ENCODE measurements around the gene STEAP4. TPM values are rescaled to one million over a fixed set of nuclear protein-coding genes. Genes with fewer than 3 reads are reported as not detected.
A peak's percentile ranks its signal among the peaks of the same experiment; 100 is the strongest.

Gene STEAP4
- polyA plus RNA-seq, 2 of the 4 experiments (the other 2 are of a cell fraction) = not detected

DNA sequence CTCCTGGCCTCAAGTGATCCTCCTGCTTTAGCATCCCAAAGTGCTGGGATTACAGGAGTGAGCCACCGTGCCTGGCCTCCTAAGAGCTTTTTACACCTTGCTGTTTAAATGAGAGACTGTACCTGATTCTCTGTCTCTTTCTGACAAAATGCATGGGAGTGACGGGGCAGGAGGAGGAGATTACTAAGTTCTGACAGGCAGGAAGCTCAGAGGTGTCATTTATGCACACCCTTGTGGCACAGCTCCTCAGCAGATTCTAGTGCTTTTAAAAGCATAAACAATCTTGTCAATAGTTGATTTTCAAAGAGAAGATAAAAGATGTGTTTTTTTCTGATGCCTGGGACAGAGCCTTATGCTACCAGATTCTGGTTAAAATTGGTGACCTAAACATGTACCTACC, 39.7 kb upstream of the STEAP4 start (continued):
- TF ChIP-seq, protein P1, sequence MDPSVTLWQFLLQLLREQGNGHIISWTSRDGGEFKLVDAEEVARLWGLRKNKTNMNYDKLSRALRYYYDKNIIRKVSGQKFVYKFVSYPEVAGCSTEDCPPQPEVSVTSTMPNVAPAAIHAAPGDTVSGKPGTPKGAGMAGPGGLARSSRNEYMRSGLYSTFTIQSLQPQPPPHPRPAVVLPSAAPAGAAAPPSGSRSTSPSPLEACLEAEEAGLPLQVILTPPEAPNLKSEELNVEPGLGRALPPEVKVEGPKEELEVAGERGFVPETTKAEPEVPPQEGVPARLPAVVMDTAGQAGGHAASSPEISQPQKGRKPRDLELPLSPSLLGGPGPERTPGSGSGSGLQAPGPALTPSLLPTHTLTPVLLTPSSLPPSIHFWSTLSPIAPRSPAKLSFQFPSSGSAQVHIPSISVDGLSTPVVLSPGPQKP (IDR thresholded peaks at IDR 0.05; ENCODE audit: low read depth, low read length) = no peak
- TF ChIP-seq TP53 (CRISPR knock-in tag; IDR thresholded peaks at IDR 0.05) (no peak), MYC (IDR thresholded peaks at IDR 0.05; ENCODE audit: borderline replicate concordance, low read length) (no peak), RNF2 (IDR thresholded peaks at IDR 0.05; ENCODE audit: borderline replicate concordance, low read depth) (no peak), KDM5A (IDR thresholded peaks at IDR 0.05) (no peak)
- TF ChIP-seq, protein P2, sequence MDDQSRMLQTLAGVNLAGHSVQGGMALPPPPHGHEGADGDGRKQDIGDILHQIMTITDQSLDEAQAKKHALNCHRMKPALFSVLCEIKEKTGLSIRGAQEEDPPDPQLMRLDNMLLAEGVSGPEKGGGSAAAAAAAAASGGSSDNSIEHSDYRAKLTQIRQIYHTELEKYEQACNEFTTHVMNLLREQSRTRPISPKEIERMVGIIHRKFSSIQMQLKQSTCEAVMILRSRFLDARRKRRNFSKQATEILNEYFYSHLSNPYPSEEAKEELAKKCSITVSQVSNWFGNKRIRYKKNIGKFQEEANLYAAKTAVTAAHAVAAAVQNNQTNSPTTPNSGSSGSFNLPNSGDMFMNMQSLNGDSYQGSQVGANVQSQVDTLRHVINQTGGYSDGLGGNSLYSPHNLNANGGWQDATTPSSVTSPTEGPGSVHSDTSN (IDR thresholded peaks at IDR 0.05) = no peak
- TF ChIP-seq, protein P3, sequence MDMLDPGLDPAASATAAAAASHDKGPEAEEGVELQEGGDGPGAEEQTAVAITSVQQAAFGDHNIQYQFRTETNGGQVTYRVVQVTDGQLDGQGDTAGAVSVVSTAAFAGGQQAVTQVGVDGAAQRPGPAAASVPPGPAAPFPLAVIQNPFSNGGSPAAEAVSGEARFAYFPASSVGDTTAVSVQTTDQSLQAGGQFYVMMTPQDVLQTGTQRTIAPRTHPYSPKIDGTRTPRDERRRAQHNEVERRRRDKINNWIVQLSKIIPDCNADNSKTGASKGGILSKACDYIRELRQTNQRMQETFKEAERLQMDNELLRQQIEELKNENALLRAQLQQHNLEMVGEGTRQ (IDR thresholded peaks at IDR 0.05) = no peak

DNA sequence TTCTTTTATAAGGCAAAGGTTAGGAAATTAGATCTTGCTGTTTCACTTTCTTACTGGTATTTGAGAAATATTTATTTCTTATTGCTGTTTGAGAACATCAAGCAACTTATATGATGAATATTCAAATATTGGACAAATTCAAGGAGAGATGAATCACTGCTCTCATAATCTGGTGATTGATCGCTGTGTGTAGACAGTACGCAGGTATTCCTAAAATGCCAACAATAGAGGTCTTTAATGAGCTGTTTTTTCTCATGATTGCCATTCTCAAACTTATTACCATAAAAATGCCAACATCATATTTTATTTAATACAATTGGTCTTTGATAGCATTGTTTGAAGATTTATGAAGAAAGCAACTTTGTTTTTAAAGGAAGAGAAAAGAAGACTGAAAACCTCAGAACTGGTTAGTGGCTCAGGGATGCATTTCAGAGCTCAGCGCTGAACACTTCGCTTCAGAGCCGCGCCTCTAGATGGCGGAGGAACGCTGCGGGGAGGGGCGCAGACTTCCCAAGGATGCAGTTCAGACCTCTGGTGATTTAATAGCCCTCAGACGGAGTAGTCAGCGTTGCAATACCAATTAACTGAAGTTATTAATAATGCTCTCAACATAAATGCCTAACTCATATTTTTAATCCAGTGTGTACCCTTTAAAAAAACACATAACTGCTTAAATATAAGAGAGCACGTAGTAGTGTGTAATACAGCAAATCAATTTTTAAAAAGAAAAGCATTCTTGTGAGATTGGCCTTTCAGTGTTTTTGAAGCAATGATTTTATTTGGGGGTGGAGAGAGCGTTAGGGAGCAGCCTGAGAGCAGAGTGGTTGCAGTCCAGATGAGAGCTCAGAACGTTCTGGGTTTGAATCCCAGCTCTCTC, 38.5 kb upstream of the STEAP4 start:
- TF ChIP-seq BHLHE40 (IDR thresholded peaks at IDR 0.05; ENCODE audit: low read depth, low read length) = no peak
- TF ChIP-seq, protein P4, sequence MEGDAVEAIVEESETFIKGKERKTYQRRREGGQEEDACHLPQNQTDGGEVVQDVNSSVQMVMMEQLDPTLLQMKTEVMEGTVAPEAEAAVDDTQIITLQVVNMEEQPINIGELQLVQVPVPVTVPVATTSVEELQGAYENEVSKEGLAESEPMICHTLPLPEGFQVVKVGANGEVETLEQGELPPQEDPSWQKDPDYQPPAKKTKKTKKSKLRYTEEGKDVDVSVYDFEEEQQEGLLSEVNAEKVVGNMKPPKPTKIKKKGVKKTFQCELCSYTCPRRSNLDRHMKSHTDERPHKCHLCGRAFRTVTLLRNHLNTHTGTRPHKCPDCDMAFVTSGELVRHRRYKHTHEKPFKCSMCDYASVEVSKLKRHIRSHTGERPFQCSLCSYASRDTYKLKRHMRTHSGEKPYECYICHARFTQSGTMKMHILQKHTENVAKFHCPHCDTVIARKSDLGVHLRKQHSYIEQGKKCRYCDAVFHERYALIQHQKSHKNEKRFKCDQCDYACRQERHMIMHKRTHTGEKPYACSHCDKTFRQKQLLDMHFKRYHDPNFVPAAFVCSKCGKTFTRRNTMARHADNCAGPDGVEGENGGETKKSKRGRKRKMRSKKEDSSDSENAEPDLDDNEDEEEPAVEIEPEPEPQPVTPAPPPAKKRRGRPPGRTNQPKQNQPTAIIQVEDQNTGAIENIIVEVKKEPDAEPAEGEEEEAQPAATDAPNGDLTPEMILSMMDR (IDR thresholded peaks at IDR 0.05) = peak; percentile 42; the same call in 2 of the 3 replicates
- TF ChIP-seq CHD2 (IDR thresholded peaks at IDR 0.05; ENCODE audit: low read length, partially characterized antibody) = no peak
- TF ChIP-seq RAD21 (conservative IDR thresholded peaks at IDR 0.05 in 1 of 2, IDR thresholded peaks at IDR 0.05 in 1 of 2) = peak; percentile 58 to 66
- peak; percentile 21; the same call in 1 of the 3 replicates for TF ChIP-seq SMC3 (IDR thresholded peaks at IDR 0.05)
- Histone ChIP-seq H3K4me3 (no peak overlapping the region), H3K27ac (no peak overlapping the region), H3K9me3 (no peaks in the 10 kb centered on the region), H3K4me1 (no peaks in the 10 kb centered on the region), H3K4me2 (no peak overlapping the region)
- ChIA-PET CTCF (interaction anchor here (1.0 to 1.2 kb wide), 5 partner anchors 13 to 162 kb away, joined by 3 to 6 read pairs (median 3); no protein-coding TSS in a partner anchor), POLR2A (no interaction called here)
- DNase-seq (ENCODE audit: low read depth in 1 of 2, low spot score in 1 of 2) (peak; percentile 5 to 43), ATAC-seq (peak; percentile 92 to 97), FAIRE-seq (no peak)
- 18% methylated on average over 15 of the region's 15 CpGs for WGBS (ENCODE audit: missing lambda C conversion rate)

DNA sequence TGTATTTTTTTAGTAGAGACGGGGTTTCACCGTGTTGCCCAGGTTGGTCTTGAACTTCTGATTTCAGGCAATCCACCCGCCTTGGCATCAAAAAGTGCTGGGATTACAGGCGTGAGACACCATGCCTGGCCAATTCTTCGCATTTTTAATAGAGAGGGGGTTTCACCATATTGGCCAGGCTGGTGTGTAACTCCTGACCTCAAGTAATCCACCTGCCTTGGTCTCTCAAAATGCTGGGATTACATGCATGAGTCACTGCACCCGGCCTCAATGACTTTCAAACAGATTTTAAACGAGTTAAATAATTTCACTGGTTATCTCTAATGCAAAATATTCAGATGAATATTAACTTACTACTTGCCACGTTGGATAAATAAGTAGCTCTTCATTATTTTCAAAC, 37.6 kb upstream of the STEAP4 start:
- CTCF ChIA-PET = interaction anchor here (1.0 to 1.9 kb wide), 3 partner anchors 14 to 163 kb away, joined by 3 to 4 read pairs (median 3); no protein-coding TSS in a partner anchor
- WGBS (ENCODE audit: missing lambda C conversion rate) = 26% methylated on average over 8 of the region's 8 CpGs
- POLR2A ChIA-PET = no interaction called here
- no peak for DNase-seq (ENCODE audit: low read depth in 1 of 2, low spot score in 1 of 2)
- no peaks in the 10 kb centered on the region for H3K4me1 ChIP-seq
- FAIRE-seq = no peak
- no peak overlapping the region for H3K4me2 ChIP-seq
- no peaks in the 10 kb centered on the region for H3K9me3 ChIP-seq
- no peak for ATAC-seq
- no peak overlapping the region for H3K27ac ChIP-seq
- H3K4me3 ChIP-seq = no peak overlapping the region
- TF ChIP-seq CBX2 (IDR thresholded peaks at IDR 0.05; ENCODE audit: borderline replicate concordance, low read depth) (no peak), EHMT2 (IDR thresholded peaks at IDR 0.05; ENCODE audit: low read depth) (no peak), EP300 (IDR thresholded peaks at IDR 0.05) (no peak), TP53 (CRISPR knock-in tag; IDR thresholded peaks at IDR 0.05) (no peak), PHF8 (IDR thresholded peaks at IDR 0.05; ENCODE audit: borderline replicate concordance, low read depth) (no peak), FOXS1 (CRISPR knock-in tag; IDR thresholded peaks at IDR 0.05) (no peak), TFCP2L1 (CRISPR knock-in tag; IDR thresholded peaks at IDR 0.05) (no peak), ZNF302 (CRISPR knock-in tag; IDR thresholded peaks at IDR 0.05) (no peak), KDM5A (IDR thresholded peaks at IDR 0.05) (no peak), POLR2A (IDR thresholded peaks at IDR 0.05; ENCODE audit: low read length) (no peak), MAZ (IDR thresholded peaks at IDR 0.05; ENCODE audit: borderline replicate concordance, low read depth, low read length) (no peak), NPAS2 (CRISPR knock-in tag; IDR thresholded peaks at IDR 0.05; ENCODE audit: borderline replicate concordance) (no peak)
- TF ChIP-seq, protein P4 (IDR thresholded peaks at IDR 0.05) = no peak
- TF ChIP-seq, protein P2 (IDR thresholded peaks at IDR 0.05) = no peak

All from A549 (cell line).